GM12872 (cell line): ENCODE measurements around the gene NDUFS2.

Experiments used
- TF ChIP-seq, protein P1 (sequence below): IDR thresholded peaks from 3 replicates; pipeline ENCODE4 v1.5.1; 2011; ENCODE audit warnings: low read depth, mild to moderate bottlenecking, low read length, moderate library complexity; ENCODE audit not compliant: insufficient read depth

The NDUFS2 gene

DNA sequence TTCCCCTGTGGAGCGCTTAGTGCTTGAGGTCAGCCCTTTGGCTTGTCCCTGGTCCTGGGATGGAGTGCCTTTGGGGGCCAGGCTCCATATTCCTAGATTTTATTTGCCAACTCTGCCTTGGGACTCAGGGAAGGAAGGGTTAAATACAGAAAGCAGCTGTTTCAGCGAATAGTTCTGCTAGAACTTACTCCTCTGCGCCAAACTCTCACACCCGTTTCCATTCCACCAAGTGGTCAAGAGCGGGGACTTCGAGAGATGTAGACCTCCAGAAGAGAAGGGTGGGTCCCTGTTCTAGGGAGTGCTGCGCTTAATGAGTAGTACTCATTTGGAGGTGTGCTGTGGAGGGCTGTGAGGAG lies 23.0 kb downstream of the NDUFS2 start:
- TF ChIP-seq, protein P1, sequence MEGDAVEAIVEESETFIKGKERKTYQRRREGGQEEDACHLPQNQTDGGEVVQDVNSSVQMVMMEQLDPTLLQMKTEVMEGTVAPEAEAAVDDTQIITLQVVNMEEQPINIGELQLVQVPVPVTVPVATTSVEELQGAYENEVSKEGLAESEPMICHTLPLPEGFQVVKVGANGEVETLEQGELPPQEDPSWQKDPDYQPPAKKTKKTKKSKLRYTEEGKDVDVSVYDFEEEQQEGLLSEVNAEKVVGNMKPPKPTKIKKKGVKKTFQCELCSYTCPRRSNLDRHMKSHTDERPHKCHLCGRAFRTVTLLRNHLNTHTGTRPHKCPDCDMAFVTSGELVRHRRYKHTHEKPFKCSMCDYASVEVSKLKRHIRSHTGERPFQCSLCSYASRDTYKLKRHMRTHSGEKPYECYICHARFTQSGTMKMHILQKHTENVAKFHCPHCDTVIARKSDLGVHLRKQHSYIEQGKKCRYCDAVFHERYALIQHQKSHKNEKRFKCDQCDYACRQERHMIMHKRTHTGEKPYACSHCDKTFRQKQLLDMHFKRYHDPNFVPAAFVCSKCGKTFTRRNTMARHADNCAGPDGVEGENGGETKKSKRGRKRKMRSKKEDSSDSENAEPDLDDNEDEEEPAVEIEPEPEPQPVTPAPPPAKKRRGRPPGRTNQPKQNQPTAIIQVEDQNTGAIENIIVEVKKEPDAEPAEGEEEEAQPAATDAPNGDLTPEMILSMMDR: no peak

DNA sequence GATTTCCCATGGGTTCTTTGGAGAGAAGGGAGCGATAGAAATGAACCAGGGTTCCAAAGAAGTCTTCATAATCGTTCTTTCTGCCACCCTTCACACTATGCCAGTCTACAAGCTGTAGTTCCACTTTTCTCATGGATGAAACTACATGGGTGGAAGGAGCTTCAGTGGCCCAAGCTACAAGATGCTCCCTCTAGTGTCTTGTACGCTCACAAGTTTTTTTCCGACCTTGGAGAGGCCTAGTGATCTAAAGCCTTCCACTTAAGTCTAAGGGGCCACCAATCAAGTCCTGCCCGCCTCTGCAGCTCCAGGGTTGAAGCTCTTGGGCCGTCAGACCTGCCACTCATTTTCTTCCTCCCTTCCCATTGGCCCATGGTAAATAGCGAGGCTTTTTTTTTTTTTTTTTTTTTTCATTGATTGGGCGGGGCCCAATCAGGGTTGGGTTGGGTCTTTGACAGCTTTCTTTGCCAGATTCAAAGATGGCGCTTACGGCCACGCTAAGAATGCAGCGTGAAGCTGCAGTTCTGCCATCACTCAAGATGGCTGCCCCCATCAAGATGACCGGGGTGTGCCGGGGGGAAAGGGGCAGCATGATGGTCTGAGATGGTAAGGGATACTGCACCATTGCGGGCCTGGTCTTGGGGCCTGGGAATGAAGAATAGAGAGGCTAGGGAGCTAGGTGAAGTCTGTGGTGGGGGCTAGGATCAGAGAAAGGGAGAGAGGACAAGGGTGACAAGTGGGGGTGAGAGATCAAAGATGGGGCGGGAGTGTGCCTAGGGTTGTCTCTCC lies 23.6 kb downstream of the NDUFS2 start, which contains the start of gene TOMM40L:
TSS of gene TOMM40L (plus strand) at position 527 of the 786 bp plus-strand sequence. CDS start 430 bp downstream, outside the sequence.
- TF ChIP-seq, protein P1: peak; percentile 66

DNA sequence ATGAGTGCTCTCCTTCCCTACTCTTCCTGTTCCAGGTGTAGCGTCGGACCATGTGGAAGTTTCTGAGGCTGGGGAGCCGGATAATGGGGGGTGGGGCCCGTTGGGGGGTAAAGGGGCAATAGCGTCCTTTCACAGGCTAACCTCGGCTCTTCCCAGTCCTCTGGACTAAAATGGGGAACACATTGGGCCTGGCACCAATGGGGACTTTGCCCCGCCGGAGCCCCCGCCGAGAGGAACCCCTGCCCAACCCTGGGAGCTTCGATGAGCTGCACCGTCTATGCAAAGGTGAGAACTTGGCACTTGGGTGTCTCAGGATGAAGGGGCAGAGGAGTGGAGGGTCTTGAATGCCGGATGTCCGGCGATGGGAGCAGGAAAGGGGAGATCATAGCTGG lies 24.1 kb downstream of the NDUFS2 start:
- TF ChIP-seq, protein P1: 0 out of 3 replicates have a peak, but pooled peaks have one; percentile 3

DNA sequence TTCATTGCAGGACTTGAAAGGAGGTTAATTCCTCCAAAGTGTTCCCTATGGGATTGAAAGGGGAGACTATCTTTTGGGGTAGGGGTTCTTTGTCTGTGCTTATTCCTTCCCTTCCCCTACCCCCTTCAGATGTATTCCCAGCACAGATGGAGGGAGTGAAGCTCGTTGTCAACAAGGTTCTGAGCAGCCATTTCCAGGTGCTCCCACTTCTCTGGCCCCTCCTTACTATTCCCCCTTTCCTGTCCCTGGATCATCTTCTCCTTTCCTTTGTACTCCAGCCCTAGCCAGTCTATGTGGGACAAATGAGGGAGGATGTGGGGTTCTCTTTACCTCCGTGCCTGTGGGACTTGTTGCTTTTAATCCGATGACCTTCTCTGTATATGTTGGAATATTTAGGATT lies 24.6 kb downstream of the NDUFS2 start:
- TF ChIP-seq, protein P1: no peak

DNA sequence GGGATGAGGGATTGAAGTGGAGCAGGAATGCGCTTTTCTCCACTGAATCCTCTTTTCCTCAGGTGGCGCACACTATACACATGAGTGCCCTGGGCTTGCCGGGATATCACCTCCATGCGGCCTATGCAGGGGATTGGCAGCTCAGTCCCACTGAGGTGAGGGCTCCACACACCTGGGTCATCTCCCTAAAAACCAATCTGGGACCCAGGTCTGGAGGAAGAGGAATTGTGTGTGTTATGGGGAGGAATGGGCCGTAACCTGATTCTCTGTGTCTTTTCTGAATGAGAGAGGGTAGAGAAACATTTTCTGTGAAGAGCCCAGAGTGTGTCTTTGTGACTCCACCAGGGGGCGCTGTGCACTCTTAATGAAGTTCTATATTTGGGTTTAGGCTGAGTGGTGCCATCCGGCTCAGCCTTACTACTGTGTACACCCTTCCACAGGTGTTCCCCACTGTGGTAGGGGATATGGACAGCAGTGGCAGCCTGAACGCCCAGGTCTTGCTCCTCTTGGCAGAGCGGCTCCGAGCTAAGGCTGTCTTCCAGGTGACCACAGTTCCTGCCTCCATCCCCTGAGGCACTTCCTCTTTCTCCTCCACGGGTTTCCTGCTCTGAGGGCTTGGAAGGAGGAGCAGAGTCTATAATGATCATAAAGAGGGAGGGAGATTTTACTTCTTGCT lies 25.2 kb downstream of the NDUFS2 start:
- TF ChIP-seq, protein P1: peak; percentile 89

DNA sequence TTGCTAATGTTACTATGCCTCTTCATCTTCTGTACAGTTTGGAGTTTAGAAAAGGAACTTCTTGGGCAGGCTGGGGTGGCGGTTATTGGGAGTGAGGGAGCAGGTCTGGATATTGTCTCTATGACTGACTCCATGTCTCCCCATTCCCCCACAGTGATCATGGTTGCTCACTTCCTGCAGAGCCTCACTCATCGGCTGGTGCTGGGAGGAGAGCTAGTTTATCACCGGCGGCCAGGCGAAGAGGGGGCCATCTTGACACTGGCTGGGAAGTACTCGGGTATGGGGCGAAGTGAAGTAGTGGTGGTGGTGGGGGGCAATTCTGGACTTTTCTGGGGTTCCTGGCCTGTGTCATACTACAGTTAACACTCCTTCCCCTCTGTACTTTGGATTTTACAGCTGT lies 25.9 kb downstream of the NDUFS2 start:
- TF ChIP-seq, protein P1: no peak

DNA sequence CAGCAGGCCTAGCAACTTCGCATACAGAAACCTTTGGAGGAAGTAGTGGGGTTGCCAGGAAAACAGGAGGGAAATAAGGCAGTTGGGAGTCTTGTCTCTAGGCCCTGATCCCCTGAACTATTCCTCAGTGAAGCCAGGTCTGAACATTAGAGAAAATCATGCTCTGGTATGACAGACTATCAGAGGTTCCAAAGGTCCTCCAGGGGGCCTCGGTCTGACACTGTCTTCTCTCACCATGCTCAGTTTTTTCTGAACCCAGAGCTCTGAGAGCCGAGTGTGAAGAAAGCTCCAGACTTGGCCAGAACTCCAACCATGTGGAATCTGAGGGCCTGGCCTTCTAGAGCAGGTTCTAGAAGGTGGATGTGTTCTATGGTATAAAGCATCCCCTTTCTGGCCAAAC lies 27.7 kb downstream of the NDUFS2 start:
- TF ChIP-seq, protein P1: peak; percentile 17; the same call in 1 of the 3 replicates
